MCF 10A (cell line): ENCODE data around the gene ZDHHC20. TPM values are rescaled to one million over a fixed set of nuclear protein-coding genes. Genes with fewer than 3 reads are reported as not detected.

Source experiments
- BruUV-seq: library from RNA; stranded (reverse); fragments of 400-500 nt; replicated peaks from 2 replicates; lab custom pipeline; 2021; lab: Mats Ljungman, UMichigan
- CTCF ChIA-PET: fragments of 300-600 bp; sonication (Branson Sonifier 250); formaldehyde crosslinking; extraction: SDS; loops from one replicate; lab custom pipeline; 2021; ENCODE audit warnings: antibody characterized with exemption, inconsistent platforms; lab: Yijun Ruan, JAX
- POLR2A ChIA-PET: fragments of 300-600, 350-650 bp; sonication (Branson Sonifier 250); formaldehyde crosslinking; extraction: SDS; loops from one replicate; lab custom pipeline; 2020; ENCODE audit warnings: antibody characterized with exemption, inconsistent platforms; lab: Yijun Ruan, JAX
- DNase-seq: peaks from one replicate; pipeline ENCODE4 v3.0.0-alpha.2; 2018; ENCODE audit not compliant: unreplicated experiment
- H3K27ac Mint-ChIP-seq: one replicate; pipeline ENCODE4 v1.8.0; 2022; ENCODE audit warnings: mild to moderate bottlenecking, low read depth, mixed read lengths; ENCODE audit not compliant: unreplicated experiment
- H3K27me3 Mint-ChIP-seq: one replicate; pipeline ENCODE4 v1.8.0; 2022; ENCODE audit warnings: mixed read lengths; ENCODE audit not compliant: insufficient read depth, unreplicated experiment
- H3K36me3 Mint-ChIP-seq: one replicate; pipeline ENCODE4 v1.8.0; 2022; ENCODE audit warnings: mild to moderate bottlenecking, moderate library complexity, mixed read lengths; ENCODE audit not compliant: insufficient read depth, unreplicated experiment
- H3K4me1 Mint-ChIP-seq: one replicate; pipeline ENCODE4 v1.8.0; 2022; ENCODE audit warnings: mixed read lengths; ENCODE audit not compliant: insufficient read depth, unreplicated experiment
- H3K4me3 Mint-ChIP-seq: one replicate; pipeline ENCODE4 v1.8.0; 2022; ENCODE audit warnings: mild to moderate bottlenecking, moderate library complexity, mixed read lengths; ENCODE audit not compliant: unreplicated experiment
- H3K9me3 Mint-ChIP-seq: one replicate; pipeline ENCODE4 v1.8.0; 2022; ENCODE audit warnings: mixed read lengths; ENCODE audit not compliant: unreplicated experiment
- CTCF ChIP-seq: fragments of 200-600 bp; IDR thresholded peaks from one replicate; pipeline ENCODE4 v1.8.0; 2022; ENCODE audit warnings: antibody characterized with exemption, mild to moderate bottlenecking; ENCODE audit not compliant: unreplicated experiment
- intact Hi-C: fragments of 100-400 bp; cut with micrococcal nuclease; formaldehyde crosslinking; loops from 2 replicates; pipeline ENCODE4 v1.14.1; 2022
- total RNA-seq: library from RNA; stranded (reverse); gene quantifications from 2 replicates; pipeline ENCODE4 v1.2.3, GENCODE V29; 2022

ZDHHC20 gene
- total RNA-seq, 1 experiment from 2014 or later, result 42.2 TPM

GRCh38 chr13:21336609-21337349 lies 122.3 kb downstream of the ZDHHC20 start:
- no TSS peak for BruUV-seq
- ChIA-PET POLR2A (no interaction called here), CTCF (no interaction called here)
- H3K36me3 Mint-ChIP-seq, result no peaks in the 10 kb centered on the region
- DNase-seq, result no peak
- no peak overlapping the region for H3K4me3 Mint-ChIP-seq
- intact Hi-C loops, result loop anchor here (5.0 kb wide), 1 partner anchor 141 kb away; no protein-coding TSS in a partner anchor
- no peak overlapping the region for H3K27ac Mint-ChIP-seq
- no peak for TF ChIP-seq CTCF
- H3K27me3 Mint-ChIP-seq, result no peaks in the 10 kb centered on the region
- H3K4me1 Mint-ChIP-seq, result no peaks in the 10 kb centered on the region
- H3K9me3 Mint-ChIP-seq, result no peaks in the 10 kb centered on the region

- intact Hi-C loops, result no loop called here
- no peaks in the 10 kb centered on the region for H3K9me3 Mint-ChIP-seq
- CTCF ChIA-PET, result no interaction called here
These were observed 125.9 kb downstream of the ZDHHC20 start for GRCh38 chr13:21333186-21333585.

GRCh38 chr13:21330126-21330861 lies 128.8 kb downstream of the ZDHHC20 start:
- no peaks in the 10 kb centered on the region for H3K9me3 Mint-ChIP-seq
- H3K4me1 Mint-ChIP-seq, result no peaks in the 10 kb centered on the region
- H3K36me3 Mint-ChIP-seq, result no peaks in the 10 kb centered on the region
- BruUV-seq, result no TSS peak
- ChIA-PET POLR2A (no interaction called here), CTCF (interaction anchor here (1.3 kb wide), 1 partner anchor 10 kb away, joined by 3 read pairs; no protein-coding TSS in a partner anchor)
- H3K4me3 Mint-ChIP-seq, result no peak overlapping the region
- intact Hi-C loops, result no loop called here
- H3K27ac Mint-ChIP-seq, result no peak overlapping the region
- no peak for DNase-seq
- H3K27me3 Mint-ChIP-seq, result no peaks in the 10 kb centered on the region
- no peak for TF ChIP-seq CTCF

More at GRCh38 chr13:21333186-21333585, 125.9 kb downstream of the ZDHHC20 start:
- DNase-seq, result no peak
- H3K4me3 Mint-ChIP-seq, result no peak overlapping the region
- POLR2A ChIA-PET, result no interaction called here
- no peaks in the 10 kb centered on the region for H3K36me3 Mint-ChIP-seq
- no peaks in the 10 kb centered on the region for H3K4me1 Mint-ChIP-seq
- BruUV-seq, result no TSS peak
- no peak overlapping the region for H3K27ac Mint-ChIP-seq
- TF ChIP-seq CTCF, result no peak
- no peaks in the 10 kb centered on the region for H3K27me3 Mint-ChIP-seq

- ChIA-PET CTCF (interaction anchor here (0.6 to 0.9 kb wide), 4 partner anchors 93 to 1697 kb away, joined by 3 to 4 read pairs (median 4); no protein-coding TSS in a partner anchor), POLR2A (no interaction called here)
- no peaks in the 10 kb centered on the region for H3K27me3 Mint-ChIP-seq
- TF ChIP-seq CTCF, result no peak
- DNase-seq, result no peak
- no peaks in the 10 kb centered on the region for H3K9me3 Mint-ChIP-seq
- intact Hi-C loops, result no loop called here
- no TSS peak for BruUV-seq
- no peak overlapping the region for H3K4me3 Mint-ChIP-seq
- no peaks in the 10 kb centered on the region for H3K36me3 Mint-ChIP-seq
- H3K4me1 Mint-ChIP-seq, result no peaks in the 10 kb centered on the region
- H3K27ac Mint-ChIP-seq, result no peak overlapping the region
These were observed 130.1 kb downstream of the ZDHHC20 start for GRCh38 chr13:21328836-21329477.
